GM18951 (cell line): ENCODE data around the gene LYRM4.

Experiments
- POLR2A ChIP-seq: IDR thresholded peaks from 4 replicates; pipeline ENCODE4 v1.6.1; 2011; ENCODE audit warnings: mild to moderate bottlenecking; ENCODE audit not compliant: insufficient read length, insufficient read depth; ENCODE audit errors: extremely low read depth
- in situ Hi-C: fragments of 300-500 bp; cut with MboI; formaldehyde crosslinking; loops from one replicate; pipeline ENCODE4 v1.12.0; 2022; ENCODE audit warnings: low sequenced_read_pairs, mixed read lengths, inconsistent platforms; ENCODE audit not compliant: unreplicated experiment

Gene LYRM4

DNA sequence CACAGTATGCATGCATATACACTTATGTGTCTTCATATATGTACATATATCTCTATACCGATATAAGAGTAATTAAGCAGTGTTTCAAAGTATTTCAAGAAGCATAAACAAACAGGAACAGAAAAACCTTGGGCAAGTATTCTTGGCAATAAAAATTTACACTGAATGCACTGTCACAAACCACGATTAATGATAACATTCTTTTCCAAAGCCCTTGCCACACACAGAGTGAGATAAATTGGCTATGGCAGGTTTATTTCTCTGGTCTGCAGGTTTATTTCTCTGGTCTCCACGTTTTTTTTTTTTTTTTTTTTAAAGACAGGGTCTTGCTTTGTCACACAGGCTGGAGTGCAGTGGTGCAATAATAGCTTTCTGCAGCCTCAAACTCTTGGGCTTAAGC lies 102.6 kb downstream of the LYRM4 start:
- TF ChIP-seq POLR2A = no peak
- in situ Hi-C loops = no loop called here

DNA sequence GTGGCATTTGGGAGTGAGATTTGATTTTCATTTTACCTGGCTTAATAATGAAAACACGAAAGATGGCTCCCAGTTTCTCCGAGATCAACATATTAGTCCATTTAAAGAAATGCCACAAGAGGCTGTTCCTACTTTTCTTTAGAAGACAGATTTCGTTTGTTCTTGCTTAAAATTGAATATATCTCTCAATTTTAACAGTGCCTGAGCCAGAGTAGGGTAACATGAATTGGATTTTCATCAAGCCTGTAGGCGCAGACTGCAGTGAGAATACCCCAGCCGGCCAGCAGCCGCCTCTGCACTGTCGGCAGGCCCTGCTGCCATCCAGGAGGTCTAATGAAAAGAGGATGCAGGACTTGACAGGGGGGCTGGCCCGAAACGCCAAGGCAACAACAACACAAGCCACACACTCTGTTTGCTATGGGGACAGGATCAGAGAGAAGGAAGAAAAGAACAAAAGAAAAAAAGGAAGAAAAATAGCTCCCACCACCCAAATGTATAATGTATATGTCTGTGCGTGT lies 103.1 kb downstream of the LYRM4 start:
- TF ChIP-seq POLR2A = no peak
- in situ Hi-C loops = no loop called here

GRCh38 chr6:5156627-5157026 lies 104.1 kb downstream of the LYRM4 start:
- TF ChIP-seq POLR2A = no peak
- in situ Hi-C loops = no loop called here

DNA sequence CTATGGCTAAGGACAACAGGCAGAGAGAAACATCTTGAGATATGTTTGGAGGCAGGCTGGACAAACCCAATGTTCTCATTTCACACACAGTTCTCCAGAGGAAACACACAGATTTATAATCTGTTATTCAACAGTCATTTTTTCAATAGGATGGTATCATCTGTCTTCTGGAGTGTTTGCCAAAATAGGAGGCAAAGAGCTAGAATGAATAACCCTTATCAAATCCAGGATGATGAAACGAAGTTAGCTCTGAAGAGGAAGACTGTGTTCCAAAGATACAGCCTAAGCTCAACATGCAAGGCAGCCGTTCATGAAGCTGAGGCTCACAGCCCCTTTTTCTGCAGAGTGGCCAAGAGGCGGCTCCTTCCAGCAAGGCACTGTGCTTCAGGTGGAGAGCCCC lies 104.8 kb downstream of the LYRM4 start:
- TF ChIP-seq POLR2A = no peak
- in situ Hi-C loops = no loop called here

DNA sequence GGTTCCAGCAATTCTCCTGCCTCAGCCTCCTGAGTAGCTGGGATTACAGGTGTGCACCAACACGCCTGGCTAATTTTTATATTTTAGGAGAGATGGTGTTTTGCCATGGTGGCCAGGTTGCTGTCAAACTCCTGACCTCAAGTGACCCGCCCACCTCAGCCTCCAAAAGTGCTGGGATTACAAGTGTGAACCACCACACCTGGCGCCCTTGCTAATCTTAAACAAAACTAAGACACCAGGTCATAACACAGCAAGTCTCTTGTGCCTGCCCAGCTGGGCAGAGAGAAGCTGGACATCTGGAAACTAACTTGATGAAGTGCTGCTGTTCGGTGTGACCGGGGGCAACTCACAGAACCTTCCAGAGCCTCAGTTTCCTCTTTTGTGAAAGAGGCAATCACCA lies 107.6 kb downstream of the LYRM4 start:
- in situ Hi-C loops = no loop called here
- TF ChIP-seq POLR2A = no peak

DNA sequence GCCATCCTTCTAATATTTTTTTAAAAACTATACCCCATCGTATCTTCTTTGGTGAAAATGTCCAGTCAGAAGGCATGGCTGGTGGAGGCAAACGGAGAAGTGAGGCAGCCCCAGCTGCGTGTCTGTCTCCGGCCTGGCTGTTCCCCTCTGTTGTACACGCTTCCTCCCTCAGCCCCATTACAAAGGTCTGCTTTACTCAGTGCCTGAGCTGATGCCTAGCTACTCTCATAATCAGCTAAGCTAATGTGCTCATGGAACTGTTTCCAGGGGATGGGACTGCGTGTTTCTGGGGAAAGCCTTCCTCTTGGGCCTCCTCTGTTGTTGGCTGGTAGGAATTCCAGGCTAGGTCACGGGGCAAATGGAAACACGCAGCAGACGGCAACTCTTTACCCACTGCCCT lies 108.3 kb downstream of the LYRM4 start:
- TF ChIP-seq POLR2A = no peak
- in situ Hi-C loops = no loop called here

DNA sequence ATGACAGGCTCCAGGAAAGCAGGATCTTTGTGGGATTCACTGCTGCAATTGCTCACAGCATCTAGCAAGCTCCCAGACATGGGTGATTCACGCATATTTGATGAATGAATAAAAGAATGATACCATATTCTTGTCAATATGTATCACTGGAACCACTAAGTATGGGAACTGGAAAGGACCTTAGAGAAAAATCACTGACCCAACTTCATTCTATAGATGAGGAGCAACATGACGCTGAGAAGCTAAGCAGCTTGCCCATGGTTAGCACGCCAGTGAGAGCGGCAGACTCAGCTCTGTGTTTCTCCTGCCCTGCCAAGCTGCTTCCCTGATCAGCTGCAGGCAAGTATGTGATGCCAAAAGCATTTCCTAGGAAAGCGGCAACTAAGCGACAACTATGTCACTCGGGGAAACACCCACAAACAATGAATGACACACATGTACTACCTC lies 108.8 kb downstream of the LYRM4 start:
- no peak for TF ChIP-seq POLR2A
- in situ Hi-C loops = no loop called here

DNA sequence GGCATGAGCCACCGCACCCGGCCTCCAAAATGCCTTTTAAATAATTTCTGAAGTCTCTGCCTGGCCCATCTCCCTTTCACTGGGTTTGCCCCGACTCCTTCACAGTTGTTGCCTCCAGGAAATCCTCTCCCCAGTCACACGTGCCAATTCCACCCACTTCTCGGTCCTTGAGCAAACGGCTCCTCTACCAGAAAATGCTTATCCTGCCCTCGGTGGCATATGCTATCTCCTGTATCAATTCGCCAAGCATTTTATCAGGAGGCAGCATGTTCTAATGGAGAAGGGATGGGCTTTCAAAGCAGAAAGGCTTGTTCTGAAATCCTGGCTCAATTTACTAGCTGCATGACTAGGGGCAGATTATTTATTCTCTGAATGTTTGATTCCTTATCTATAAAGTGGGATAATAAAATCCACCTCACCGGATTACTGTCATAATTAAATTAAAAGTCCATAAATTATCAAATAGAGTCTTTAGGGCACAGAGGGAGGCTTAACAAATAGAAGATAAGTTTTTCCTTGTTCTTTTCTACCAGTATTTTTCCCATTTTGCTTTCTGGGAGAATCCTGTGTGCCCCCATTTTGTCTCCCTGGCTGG lies 109.3 kb downstream of the LYRM4 start:
- no peak for TF ChIP-seq POLR2A
- in situ Hi-C loops = no loop called here

- in situ Hi-C loops = no loop called here
- no peak for TF ChIP-seq POLR2A
Measured at GRCh38 chr6:5150551-5151075, 110.1 kb downstream of the LYRM4 start.

GRCh38 chr6:5149891-5150290 lies 110.9 kb downstream of the LYRM4 start:
- in situ Hi-C loops = loop anchor here (10.0 kb wide), 1 partner anchor 255 kb away; no protein-coding TSS in a partner anchor
- TF ChIP-seq POLR2A = no peak

DNA sequence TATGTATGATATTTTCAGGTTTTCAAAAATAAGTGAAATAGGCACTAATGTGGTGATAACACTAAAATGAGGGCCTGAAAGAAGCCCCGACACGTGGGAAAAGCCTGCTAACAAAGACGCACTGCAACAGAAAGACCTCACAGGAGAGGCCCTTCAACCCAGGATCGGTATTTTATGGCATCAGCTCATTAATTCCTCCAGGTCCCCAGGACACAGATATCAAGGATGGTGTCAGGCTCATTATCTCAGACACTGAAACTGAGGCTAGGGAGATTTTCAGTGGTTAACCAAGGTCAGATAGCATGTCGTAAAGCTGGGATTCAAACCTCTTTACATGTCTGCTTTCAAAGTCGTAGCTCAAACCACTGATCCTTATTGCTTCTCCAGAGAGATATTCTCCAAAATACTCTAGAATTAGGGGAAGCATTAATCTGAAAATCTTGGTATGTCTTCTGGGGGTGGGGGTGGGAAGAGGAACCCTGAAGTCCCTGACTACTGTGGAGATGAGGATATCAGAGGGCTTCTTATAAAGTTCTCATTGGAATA lies 111.5 kb downstream of the LYRM4 start:
- TF ChIP-seq POLR2A = no peak
- in situ Hi-C loops = loop anchor here (10.0 kb wide), 1 partner anchor 256 kb away; no protein-coding TSS in a partner anchor

DNA sequence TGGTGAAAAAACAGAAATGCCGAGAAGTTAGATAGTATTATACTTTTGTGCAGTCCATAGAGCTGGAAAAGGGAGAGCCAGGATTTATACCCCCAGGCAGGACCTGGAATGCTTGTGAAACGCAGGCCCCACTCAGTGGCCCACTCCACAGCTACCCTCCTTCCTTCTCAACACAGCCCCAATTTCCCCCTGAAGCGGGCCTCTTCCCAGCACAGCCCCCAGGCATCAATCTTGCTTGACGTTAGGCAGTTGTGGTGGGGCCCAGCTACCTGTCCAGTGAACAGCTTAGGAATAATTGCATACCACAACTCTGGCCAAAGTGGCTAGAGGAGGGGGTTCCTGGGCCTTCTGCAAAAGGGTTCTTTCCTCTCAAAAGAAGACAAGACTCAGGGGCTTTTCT lies 114.4 kb downstream of the LYRM4 start:
- no peak for TF ChIP-seq POLR2A
- in situ Hi-C loops = loop anchor here (10.0 kb wide), 1 partner anchor 258 kb away; no protein-coding TSS in a partner anchor

- in situ Hi-C loops = loop anchor here (10.0 kb wide), 1 partner anchor 261 kb away; no protein-coding TSS in a partner anchor
- no peak for TF ChIP-seq POLR2A
Measured at GRCh38 chr6:5143634-5144311, 117.0 kb downstream of the LYRM4 start.
